ENCODE results near the gene KCNQ1. TPM values are rescaled to one million over a fixed set of nuclear protein-coding genes. Genes with fewer than 3 reads are reported as not detected.

KCNQ1 gene
- total and polyA plus RNA-seq, 4 donors: 15.4 to 41.7 (median 26.2) TPM

DNA sequence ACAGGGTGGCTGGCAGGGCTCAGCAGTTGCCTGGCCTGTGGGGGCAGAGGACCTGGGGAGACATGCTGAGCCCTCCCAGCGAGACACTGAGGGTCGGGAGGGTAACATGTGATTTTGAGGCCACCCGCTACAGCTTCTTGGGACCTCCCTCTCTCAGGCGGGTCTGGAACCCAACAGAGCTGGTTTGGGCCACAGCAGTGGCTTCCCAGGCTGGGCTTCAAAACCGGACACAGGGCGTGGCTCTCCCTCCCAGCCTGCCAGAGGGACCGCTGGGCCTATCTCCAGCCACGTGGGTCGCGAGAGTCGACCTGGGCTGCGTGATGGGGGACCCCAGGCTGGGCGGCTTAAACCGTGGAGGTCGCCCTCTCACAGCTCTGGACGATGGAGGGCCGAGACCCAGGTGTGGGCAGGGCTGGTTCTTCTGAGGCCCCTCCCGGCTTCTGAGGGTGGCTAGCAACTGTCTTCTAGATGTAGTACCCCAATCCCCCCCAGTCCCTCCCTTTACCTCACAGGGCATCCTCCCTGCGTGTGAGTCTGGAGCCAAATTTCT lies 91.7 kb downstream of the KCNQ1 start:
- TF ChIP-seq, protein P1, sequence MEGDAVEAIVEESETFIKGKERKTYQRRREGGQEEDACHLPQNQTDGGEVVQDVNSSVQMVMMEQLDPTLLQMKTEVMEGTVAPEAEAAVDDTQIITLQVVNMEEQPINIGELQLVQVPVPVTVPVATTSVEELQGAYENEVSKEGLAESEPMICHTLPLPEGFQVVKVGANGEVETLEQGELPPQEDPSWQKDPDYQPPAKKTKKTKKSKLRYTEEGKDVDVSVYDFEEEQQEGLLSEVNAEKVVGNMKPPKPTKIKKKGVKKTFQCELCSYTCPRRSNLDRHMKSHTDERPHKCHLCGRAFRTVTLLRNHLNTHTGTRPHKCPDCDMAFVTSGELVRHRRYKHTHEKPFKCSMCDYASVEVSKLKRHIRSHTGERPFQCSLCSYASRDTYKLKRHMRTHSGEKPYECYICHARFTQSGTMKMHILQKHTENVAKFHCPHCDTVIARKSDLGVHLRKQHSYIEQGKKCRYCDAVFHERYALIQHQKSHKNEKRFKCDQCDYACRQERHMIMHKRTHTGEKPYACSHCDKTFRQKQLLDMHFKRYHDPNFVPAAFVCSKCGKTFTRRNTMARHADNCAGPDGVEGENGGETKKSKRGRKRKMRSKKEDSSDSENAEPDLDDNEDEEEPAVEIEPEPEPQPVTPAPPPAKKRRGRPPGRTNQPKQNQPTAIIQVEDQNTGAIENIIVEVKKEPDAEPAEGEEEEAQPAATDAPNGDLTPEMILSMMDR (IDR thresholded peaks at IDR 0.05; ENCODE audit: control extremely low read depth, extremely low read depth): no peak
- peaks cover 0 to 16% (median 6%) of the 10 kb centered on the region in 5 donors for H3K4me1 ChIP-seq (ENCODE audit: control insufficient read depth in 5 of 5, insufficient read depth in 5 of 5, low read length in 5 of 5)
- H3K9me3 ChIP-seq (ENCODE audit: control insufficient read depth in 4 of 4, insufficient read depth in 3 of 4, low read length in 3 of 4): no peaks in the 10 kb centered on the region
- DNase-seq (no peak), ATAC-seq (ENCODE audit: insufficient read depth, low FRiP score) (no peak)
- no peak overlapping the region for H3K9ac ChIP-seq (ENCODE audit: insufficient read depth in 1 of 2, low read length in 2 of 2)
- H3K36me3 ChIP-seq (ENCODE audit: control insufficient read depth in 4 of 4, insufficient read depth in 4 of 4, low read length in 4 of 4): no peaks in the 10 kb centered on the region
- H3K27ac ChIP-seq (ENCODE audit: low read depth in 1 of 2, low read length in 1 of 2): no peak overlapping the region
- 95% methylated on average over 19 of the region's 19 CpGs for WGBS, 2 donors
- no peaks in the 10 kb centered on the region for H3K27me3 ChIP-seq (ENCODE audit: control insufficient read depth in 3 of 3, insufficient read depth in 3 of 3, low read length in 2 of 3)
- H3K4me3 ChIP-seq: no peak overlapping the region

DNA sequence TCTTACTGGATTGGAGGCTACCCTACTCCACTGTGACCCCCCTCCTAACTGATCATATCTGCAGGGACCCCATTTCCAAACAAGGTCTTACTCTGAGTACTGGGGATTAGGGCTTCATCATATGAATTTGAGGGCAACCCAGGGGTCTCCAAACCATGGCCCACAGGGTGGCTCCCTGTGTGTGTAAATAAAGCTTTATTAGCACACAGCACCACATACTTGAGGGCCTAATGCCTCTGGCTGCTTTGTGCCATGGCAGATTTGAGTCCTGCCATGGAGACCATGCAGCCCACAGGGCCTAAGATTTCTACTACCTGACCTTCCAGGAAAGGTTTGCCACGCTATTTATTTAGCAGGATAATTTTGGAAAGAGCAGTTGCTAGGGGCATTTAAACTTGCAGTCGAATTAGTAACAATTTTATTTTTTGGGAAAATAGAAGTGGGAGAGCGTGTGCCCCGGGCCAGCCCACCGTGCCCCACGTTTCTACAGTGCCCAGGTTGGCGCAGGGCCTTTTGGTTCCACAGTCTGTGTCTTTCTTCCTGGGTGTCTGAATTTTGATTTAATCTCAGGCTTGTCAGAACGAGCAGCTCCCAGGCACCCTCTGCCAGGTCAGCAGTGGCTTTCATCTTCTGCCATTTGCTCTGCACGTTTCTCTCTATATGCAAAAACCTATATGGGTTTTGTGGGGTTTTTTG lies 92.3 kb downstream of the KCNQ1 start:
- 95 to 96% methylated on average over 9 of the region's 9 CpGs for WGBS, 2 donors
- no peak for ATAC-seq (ENCODE audit: insufficient read depth, low FRiP score)
- H3K4me1 ChIP-seq (ENCODE audit: control insufficient read depth in 5 of 5, insufficient read depth in 5 of 5, low read length in 5 of 5): peaks cover 0 to 16% (median 6%) of the 10 kb centered on the region in 5 donors
- H3K27ac ChIP-seq (ENCODE audit: low read depth in 1 of 2, low read length in 1 of 2): no peak overlapping the region
- TF ChIP-seq, protein P1 (IDR thresholded peaks at IDR 0.05; ENCODE audit: control extremely low read depth, extremely low read depth): no peak
- H3K36me3 ChIP-seq (ENCODE audit: control insufficient read depth in 4 of 4, insufficient read depth in 4 of 4, low read length in 4 of 4): no peaks in the 10 kb centered on the region
- no peaks in the 10 kb centered on the region for H3K27me3 ChIP-seq (ENCODE audit: control insufficient read depth in 3 of 3, insufficient read depth in 3 of 3, low read length in 2 of 3)
- no peak overlapping the region for H3K4me3 ChIP-seq
- DNase-seq: no peak
- H3K9ac ChIP-seq (ENCODE audit: insufficient read depth in 1 of 2, low read length in 2 of 2): no peak overlapping the region
- no peaks in the 10 kb centered on the region for H3K9me3 ChIP-seq (ENCODE audit: control insufficient read depth in 4 of 4, insufficient read depth in 3 of 4, low read length in 3 of 4)

DNA sequence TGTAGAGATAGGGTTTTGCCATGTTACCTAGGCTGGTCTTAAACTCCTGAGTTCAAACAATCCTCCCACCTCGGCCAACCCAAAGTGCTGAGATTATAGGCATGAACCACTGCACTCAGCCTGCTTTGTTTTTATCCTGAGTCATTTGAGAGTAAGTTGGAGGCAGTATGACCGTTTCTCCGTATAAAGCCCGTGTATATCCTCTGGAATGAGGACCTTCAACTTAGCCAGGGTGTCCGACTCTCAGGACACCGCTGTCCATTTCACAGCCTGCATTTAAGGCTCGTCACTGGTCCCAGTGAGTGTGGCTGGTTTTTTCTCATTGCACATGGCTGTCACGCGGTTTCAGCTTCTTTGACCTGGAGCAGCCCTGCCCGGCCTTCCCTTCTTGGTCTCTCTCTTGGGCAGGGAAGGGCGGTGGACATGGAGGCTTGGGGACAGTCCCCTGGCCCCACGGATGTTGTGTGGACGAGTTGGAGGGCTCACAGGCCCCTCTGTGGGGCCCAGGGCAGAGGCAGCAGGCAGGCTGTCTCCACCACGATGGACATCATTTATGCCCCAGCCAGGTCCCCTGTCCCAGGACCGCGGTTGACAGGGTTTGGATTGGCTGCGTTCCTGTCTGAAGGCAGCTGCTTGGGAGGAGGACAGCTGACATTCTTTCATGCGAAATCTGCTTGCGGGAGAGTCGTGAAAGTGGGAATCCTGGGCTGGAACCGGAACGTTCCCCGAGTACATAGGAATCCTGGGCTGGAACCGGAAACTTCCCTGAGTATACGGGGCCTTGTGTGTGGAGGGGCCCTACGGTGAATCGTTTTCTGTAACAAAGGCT lies 93.3 kb downstream of the KCNQ1 start:
- no peak overlapping the region for H3K4me3 ChIP-seq
- peak; percentile 22 to 40 (median 36) for DNase-seq
- H3K27ac ChIP-seq (ENCODE audit: low read depth in 1 of 2, low read length in 1 of 2): no peak overlapping the region
- no peaks in the 10 kb centered on the region for H3K36me3 ChIP-seq (ENCODE audit: control insufficient read depth in 4 of 4, insufficient read depth in 4 of 4, low read length in 4 of 4)
- H3K27me3 ChIP-seq (ENCODE audit: control insufficient read depth in 3 of 3, insufficient read depth in 3 of 3, low read length in 2 of 3): no peaks in the 10 kb centered on the region
- TF ChIP-seq, protein P1 (IDR thresholded peaks at IDR 0.05; ENCODE audit: control extremely low read depth, extremely low read depth): no peak
- no peak for ATAC-seq (ENCODE audit: insufficient read depth, low FRiP score)
- H3K9me3 ChIP-seq (ENCODE audit: control insufficient read depth in 4 of 4, insufficient read depth in 3 of 4, low read length in 3 of 4): no peaks in the 10 kb centered on the region
- 89 to 91% methylated on average over 27 of the region's 27 CpGs for WGBS, 2 donors
- no peak overlapping the region for H3K9ac ChIP-seq (ENCODE audit: insufficient read depth in 1 of 2, low read length in 2 of 2)
- peaks cover 0 to 14% (median 5%) of the 10 kb centered on the region in 5 donors for H3K4me1 ChIP-seq (ENCODE audit: control insufficient read depth in 5 of 5, insufficient read depth in 5 of 5, low read length in 5 of 5)
